Measurements from ENCODE around the gene CEP63. TPM values are rescaled to one million over a fixed set of nuclear protein-coding genes. Genes with fewer than 3 reads are reported as not detected.

The CEP63 gene
- total RNA-seq, 1 experiment from 2014 or later = 13.7 TPM

DNA sequence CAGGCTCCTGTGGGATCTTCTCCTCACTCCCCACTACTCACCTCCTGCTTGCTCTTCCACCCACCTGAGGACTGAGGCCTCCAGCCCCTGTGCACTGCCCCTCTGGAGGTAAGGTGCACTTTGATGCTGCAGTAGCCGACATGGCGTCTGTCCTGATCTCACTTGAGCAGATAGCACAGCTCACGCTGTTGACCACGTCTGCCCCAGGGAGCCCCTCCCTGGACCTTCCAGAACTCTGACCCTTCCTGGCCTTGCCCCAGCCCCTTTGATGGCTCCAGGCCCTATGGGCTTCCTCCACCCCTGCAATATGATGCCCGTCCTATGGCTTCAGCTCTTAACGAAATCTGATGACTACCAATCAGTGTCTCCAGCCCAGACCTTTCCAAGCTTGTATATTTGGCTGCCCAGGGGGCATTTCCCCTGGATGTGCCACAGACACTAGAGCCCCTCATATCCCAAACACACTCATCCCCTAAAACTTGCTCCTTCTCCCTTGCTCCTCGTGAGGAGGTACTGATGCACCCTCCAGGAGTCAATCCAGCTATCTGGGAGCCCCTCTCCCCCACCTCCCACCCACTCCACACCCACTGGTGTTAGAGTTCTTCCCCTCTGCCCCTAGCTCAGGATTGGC lies 137.9 kb downstream of the CEP63 start:
- no peak for DNase-seq
- Histone ChIP-seq H3K4me3 (ENCODE audit: insufficient read depth, low read depth, low read length) (no peak overlapping the region), H3K27me3 (ENCODE audit: control insufficient read depth, insufficient read depth, low read length) (no peaks in the 10 kb centered on the region), H3K36me3 (replicated peaks; ENCODE audit: control insufficient read depth, insufficient read depth, low read length) (no peaks in the 10 kb centered on the region)

Other genes with a start within 250 kb of the CEP63 start
- gene RYK, start 235.2 kb upstream of the CEP63 start, total RNA-seq (2014; rRNA removed; shearing (Covaris generic)) = 74.7 and 79.2 TPM in 2 replicates
- gene AMOTL2, start 111.6 kb upstream of the CEP63 start, total RNA-seq (2014; rRNA removed; shearing (Covaris generic)) = 46.0 and 54.5 TPM in 2 replicates
- gene ANAPC13, start 72 bp upstream of the CEP63 start, total RNA-seq (2014; rRNA removed; shearing (Covaris generic)) = 44.7 and 49.1 TPM in 2 replicates
- 0.07 TPM in 1 of 2 replicates, not detected in the other for gene KY, start 165.0 kb downstream of the CEP63 start, total RNA-seq (2014; rRNA removed; shearing (Covaris generic))

Data from H7 (cell line).